DMS 273 treated with DMSO at 0.1 percent for 48 hours (cell line): ENCODE measurements around the gene PGBD5.
A peak's percentile ranks its signal among the peaks of the same experiment; 100 is the strongest.

ENCODE experiments used
- DNase-seq: peaks from one replicate; lab custom pipeline; 2025; lab: John Stamatoyannopoulos, UW

PGBD5 gene

GRCh38 chr1:230280054-230280795 is 145.9 kb downstream of the PGBD5 start:
- no peak for DNase-seq

GRCh38 chr1:230279583-230279945 is 146.6 kb downstream of the PGBD5 start:
- no peak for DNase-seq

GRCh38 chr1:230278871-230279582 is 147.1 kb downstream of the PGBD5 start:
- no peak for DNase-seq

DNA sequence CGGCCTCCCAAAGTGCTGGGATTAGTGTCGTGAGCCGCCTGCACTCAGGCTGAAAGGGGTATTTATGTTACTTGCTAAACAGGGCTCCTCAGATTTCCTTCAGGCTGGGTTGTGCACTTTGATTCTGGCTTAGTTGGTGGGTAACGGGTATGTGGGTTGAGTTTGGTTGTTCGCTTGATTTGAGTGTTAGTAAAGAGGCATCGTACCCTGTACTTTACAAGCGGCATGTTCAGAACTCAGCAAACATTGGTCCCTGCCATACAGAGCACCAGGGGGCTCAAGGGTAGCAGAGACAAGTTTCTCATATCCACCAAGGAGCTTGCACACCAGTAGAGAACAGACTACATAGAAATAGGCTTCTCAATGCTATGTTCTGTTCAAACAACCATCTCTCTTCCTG is 147.8 kb downstream of the PGBD5 start:
- DNase-seq, result no peak

DNA sequence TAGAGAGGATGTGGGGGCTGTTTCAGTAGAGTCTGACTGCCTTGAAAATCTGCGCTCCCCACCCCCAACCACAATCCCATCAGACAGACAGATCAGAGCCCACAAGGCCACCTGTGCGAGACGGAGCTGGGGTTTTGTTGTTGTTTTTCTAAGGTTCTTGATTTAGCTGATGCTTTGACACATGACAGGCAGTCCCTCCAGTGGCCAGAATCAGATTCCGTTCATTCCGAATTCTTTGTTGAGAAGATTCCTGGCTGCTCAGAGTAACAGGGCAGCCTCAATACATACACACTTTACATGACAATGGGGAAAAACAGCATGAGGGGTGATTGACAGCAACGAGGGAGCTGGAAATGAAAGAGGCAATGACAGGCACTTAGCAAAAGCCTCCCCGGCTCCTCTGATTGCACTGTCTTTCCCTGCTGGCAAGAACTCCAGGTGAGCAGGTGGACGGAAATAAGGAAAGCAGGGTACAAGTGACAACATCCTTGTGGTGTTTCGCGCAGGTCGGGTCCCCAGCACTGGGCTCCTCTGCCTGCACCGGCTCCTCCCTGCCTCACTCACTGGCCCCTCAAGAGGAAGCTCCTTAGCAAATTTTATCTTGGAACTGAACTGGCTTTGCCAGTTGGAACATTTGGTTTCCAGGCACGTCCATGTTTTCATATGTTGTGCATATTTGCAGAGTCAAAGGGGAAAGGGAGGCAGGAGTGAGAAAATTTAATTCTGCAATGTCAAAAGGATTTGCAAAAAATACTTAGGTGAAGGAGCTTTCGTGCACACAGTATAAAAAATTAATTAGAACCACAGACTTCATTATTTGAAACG is 148.7 kb downstream of the PGBD5 start:
- no peak for DNase-seq

DNA sequence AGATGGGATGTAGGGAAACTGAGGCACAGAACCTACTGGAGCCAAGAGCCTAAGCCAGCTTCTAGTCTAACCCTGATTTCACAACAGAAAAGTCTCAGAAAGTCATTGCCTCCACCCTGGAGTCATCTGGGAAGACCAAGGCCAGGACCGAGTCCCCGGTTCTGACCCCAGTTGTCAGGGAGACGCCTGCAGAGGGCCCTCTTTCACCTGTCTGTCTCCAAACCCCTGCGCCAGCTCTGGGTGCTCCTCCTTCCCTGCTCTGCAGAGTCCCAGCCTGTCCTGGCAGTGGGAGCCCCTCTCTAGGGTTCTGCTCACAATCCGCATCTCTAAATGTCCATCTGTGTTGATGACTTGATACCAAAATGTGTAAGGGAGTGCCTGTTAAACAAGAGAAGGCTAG is 149.7 kb downstream of the PGBD5 start:
- DNase-seq, result no peak

- DNase-seq, result no peak
These were observed 151.9 kb downstream of the PGBD5 start for GRCh38 chr1:230274254-230274653.

DNA sequence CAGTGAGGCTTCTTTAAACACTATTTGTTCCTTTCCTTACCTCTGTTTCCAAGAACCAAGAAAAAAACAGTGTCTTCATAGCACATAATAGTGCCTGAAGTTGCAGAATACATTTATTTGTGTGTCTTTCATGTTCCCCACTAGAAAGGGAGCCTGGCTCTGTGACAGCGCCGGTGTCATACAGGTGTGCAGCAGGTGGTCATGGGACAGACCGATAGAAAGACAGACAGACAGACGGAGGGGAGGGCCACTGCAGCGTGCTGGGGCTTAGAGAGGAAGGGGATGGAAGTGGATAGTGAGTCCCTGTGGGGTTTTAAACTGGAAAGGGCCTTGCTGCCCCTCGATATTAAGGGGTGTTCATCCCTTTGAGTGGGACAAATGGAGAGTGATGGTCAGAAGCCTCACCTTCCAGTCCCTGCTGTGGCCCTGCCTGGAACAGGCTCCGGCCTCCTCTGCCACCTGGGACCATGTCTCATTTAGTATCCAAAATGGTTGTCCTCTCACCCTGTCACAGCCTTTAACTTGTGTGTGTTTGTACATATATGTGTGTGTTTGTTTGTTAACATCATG is 152.9 kb downstream of the PGBD5 start:
- no peak for DNase-seq

GRCh38 chr1:230272557-230272956 is 153.6 kb downstream of the PGBD5 start:
- no peak for DNase-seq

DNA sequence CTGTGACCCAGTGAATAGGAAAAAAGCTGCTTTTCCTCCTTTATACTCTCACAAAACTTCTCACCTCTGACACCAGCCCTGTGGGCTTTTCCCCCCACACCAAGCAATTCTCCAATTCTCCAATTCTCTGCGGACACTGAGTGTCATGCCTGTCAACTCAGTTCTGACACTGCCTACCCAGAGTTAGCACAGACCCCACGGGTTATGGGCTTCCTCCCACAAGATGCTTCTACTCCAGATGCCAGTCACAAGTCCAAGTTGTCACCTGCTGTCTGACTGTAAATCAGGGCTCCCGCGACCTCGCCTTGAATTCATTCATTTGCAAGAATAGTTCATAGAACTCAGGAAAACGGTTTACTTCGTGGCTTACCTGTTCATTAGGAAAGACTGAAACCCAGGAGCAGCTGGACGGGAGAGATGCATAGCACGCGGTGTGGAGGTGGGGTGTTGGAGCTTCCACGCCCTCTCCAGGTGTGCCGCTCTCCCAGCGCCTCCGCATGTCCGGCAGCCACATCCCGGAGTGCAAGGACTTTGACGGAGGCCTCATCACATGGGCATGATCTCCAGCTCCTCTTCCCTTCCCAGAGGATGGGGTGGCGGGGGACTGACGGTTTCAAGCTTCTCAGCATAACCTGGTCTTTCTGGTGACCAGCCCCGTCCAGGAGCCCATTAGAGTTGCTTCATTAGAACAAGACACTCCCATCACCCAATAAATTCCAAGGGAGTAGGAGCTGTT is 154.7 kb downstream of the PGBD5 start:
- DNase-seq, result no peak

- DNase-seq, result no peak
These were observed 155.4 kb downstream of the PGBD5 start for GRCh38 chr1:230270559-230271281.

DNA sequence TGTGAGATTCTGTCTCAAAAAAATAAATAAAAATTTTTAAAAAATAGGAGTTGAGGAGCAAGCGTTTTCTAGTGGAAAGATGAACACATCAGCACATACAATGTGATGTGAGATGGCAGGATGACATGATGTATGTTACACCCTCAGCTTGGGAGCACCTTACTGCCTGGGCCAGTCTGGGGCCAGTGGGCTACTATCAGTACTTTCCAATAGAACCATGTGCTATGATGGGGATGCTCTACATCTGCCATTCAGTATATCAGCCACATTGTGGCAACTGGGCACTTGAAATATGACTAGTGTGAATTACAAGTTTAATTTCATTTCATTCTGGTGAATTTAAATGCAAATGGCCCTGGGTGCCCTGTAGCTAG is 156.0 kb downstream of the PGBD5 start:
- no peak for DNase-seq

- DNase-seq, result peak; percentile 14
These were observed 157.6 kb downstream of the PGBD5 start for GRCh38 chr1:230268371-230269170.

- no peak for DNase-seq
These were observed 158.6 kb downstream of the PGBD5 start for GRCh38 chr1:230267338-230268065.

DNA sequence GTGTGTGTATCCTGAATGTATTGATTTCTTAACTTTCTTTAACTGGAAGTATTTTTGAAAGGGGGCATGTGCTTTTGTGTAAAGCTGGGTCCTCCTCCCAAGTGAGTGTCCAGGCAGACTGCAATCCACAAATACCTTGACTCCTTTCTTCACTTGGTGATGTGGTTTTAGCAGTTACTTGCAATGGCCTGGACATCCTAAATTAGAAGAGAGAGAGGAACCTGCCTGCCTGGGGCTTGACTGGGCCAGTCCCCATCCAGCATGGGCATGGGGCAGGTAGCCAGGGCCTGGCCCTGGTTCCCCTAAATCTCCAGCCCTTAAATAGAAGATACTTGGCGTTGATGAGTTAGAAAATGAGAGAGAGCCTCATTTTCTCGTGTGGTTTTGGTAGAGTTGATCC is 159.7 kb downstream of the PGBD5 start:
- no peak for DNase-seq

- no peak for DNase-seq
These were observed 160.7 kb downstream of the PGBD5 start for GRCh38 chr1:230265200-230266115.
